ENCODE data around the gene CCDC141.

DNA sequence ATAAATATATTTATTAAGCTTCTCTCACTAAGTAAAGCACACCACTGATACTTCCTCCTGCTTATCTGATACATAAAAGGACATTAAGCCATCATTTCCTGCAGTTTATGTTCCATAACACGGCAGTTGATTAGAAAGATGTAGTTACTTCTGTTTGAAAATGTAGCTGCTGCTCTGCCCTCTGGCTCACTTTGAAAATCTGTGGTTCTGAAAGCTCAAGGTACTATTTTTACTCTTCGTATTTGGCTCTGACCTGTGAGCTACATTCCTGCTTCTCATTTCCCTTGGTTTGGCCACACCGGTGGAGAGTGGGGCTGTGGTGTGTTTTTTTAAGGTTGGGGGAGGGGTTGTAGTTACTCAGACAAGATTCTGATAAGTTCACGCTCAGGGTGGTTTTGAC is 229.9 kb downstream of the CCDC141 start:
- TF ChIP-seq ZFP36L2 (CRISPR knock-in tag; IDR thresholded peaks at IDR 0.05) (no peak), CTCF (CRISPR knock-in tag; IDR thresholded peaks at IDR 0.05) (no peak), ZNF530 (CRISPR knock-in tag; IDR thresholded peaks at IDR 0.05; ENCODE audit: low read depth) (no peak), KLF16 (CRISPR knock-in tag; IDR thresholded peaks at IDR 0.05) (no peak), JDP2 (CRISPR knock-in tag; IDR thresholded peaks at IDR 0.05; ENCODE audit: borderline replicate concordance) (no peak)
